HG03066 (cell line): ENCODE measurements around the gene SLC48A1.
"Not testable (repeated sequence)": the region's sequence is repeated elsewhere in the genome, so short reads cannot be mapped to it uniquely, and the experiment has no call there.

Experiments
- ATAC-seq: cut with Tn5 transposase; IDR thresholded peaks from one replicate; pipeline ENCODE4 v1.9.1; 2021; ENCODE audit warnings: low read depth; ENCODE audit not compliant: unreplicated experiment

The SLC48A1 gene

DNA sequence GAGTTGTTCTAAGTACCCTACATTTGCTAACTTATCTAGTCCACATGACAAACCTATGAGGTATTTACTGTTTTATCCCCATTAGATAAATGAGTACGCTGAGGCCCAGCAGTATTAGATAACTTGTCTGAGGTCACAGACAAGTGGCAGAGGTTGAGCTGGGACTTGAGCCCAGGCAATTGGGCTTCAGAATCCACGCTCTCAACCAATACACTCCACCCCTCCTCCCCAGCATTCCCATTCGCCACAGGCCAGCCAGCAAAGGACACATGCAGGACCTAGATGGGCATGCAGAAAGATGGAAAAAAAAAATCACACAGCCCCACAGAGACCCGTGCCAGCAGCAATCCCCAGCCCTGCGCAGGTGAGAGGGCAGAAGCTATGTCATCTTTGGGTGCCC, 34.3 kb downstream of the SLC48A1 start:
- no peak for ATAC-seq

GRCh38 chr12:47808050-47808449, 35.0 kb downstream of the SLC48A1 start:
- ATAC-seq = peak; percentile 29

- no peak for ATAC-seq
These were observed 35.7 kb downstream of the SLC48A1 start for GRCh38 chr12:47808574-47809365.

DNA sequence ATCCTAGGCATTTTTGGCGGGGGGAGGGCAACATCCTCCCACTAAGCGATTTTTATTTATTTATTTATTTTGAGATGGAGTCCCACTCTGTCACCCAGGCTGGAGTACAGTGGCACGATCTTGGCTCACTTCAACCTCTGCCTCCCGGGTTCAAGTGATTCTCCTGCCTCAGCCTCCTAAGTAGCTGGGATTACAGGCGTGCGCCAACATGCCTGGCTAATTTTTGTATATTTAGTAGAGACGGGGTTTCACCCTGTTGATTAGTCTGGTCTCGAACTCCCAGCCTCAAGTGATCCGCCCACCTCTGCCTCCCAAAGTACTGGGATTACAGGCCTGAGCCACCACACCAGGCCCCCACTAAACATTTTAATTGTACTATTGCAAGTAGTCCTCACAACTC, 36.5 kb downstream of the SLC48A1 start:
- ATAC-seq = not testable (repeated sequence)

DNA sequence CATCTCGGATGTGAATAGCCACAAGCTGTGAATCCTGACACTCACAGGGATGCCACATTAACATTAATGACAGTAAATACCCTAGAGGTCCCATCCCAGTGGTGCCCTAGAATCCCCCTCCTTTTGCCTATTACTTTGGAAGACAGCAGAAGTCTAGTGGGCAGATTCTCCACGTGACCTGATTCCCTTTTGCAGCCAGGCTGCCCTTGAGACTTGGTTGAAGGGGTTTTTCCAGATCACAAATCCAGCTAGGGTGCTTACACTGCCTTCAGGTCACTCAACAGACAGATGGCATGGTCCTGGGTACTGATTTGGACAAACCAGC, 38.0 kb downstream of the SLC48A1 start:
- ATAC-seq = no peak

DNA sequence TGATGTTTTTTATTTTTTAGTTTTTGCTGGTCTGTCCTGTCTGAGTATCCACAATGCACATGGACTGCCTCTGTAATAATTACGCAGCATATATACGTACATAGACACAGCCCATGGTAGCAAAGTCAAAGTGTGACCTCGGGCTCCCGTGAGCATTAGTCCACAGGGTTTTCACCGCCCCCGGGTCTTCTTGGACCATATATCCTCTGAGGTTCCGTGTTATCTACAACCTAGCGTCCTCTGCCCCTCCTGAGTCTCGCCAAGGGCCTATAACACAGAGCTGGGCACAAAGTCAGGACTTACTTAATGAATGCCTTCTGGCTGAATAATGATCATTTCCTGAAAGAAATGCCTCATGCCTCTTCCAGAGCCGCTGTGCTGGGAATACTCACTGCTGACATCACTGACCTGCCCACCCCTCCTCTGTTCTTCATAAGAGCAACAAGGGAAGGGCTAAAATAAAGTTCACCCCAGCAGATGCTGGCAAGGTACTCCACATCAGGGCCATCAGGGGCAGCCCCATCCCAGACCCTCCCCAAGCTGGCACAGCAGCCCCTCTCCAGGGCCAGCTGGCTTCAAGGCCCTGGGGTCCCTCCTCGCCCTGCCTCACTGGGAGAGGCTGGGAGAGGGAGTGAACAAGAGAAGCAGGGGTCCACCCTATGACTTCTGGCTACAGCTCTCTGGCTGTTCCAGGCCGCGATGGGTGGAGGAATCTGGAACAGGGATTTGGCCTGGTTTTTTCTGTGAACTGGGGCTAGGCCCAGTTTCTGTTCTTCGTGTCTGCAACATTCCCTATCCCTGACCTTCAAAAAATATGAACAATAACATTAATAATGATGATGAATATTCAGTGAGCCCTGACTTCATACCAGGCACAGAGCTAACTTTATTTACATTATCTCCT, 38.8 kb downstream of the SLC48A1 start:
- no peak for ATAC-seq

GRCh38 chr12:47812797-47813510, 39.9 kb downstream of the SLC48A1 start:
- peak; percentile 63 for ATAC-seq

DNA sequence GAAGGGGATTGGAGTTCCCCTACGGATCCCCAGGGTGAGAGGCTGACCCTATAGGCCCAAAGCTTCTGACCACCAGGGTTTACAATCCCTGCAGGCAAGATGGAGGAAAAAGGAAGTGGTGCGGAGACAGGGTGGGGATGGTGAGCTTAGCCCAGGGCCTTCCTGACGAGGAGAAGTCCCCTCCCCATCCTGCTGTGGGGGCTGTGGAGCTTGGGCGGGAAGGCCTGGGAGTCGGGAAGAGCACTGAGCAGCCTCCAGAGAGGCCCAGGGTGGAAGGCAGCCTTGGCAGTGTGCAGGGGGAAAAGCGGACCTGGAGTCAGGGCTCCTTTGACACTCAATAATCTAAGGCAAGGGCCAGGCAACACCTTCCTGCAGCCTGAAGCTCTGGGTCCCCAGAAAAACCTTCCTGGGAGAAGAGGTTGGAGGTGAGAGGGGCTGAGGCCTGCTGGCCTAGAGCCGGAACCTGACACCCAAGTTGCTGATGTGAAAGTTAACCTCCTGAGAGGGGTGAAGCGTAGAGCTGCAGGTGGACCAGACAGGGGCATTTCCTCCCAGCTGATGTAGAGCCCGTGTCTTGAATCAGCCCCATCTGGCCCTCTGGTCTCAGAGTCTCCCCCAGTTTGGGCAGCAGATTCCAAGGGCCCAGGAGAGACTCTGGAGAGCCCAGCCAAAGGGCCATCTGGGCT, 40.6 kb downstream of the SLC48A1 start:
- peak; percentile 37 for ATAC-seq

- ATAC-seq = no peak
These were observed 41.6 kb downstream of the SLC48A1 start for GRCh38 chr12:47814539-47815170.

GRCh38 chr12:47815447-47815846, 42.4 kb downstream of the SLC48A1 start:
- not testable (repeated sequence) for ATAC-seq

- no peak for ATAC-seq
These were observed 43.6 kb downstream of the SLC48A1 start for GRCh38 chr12:47816403-47817271.

DNA sequence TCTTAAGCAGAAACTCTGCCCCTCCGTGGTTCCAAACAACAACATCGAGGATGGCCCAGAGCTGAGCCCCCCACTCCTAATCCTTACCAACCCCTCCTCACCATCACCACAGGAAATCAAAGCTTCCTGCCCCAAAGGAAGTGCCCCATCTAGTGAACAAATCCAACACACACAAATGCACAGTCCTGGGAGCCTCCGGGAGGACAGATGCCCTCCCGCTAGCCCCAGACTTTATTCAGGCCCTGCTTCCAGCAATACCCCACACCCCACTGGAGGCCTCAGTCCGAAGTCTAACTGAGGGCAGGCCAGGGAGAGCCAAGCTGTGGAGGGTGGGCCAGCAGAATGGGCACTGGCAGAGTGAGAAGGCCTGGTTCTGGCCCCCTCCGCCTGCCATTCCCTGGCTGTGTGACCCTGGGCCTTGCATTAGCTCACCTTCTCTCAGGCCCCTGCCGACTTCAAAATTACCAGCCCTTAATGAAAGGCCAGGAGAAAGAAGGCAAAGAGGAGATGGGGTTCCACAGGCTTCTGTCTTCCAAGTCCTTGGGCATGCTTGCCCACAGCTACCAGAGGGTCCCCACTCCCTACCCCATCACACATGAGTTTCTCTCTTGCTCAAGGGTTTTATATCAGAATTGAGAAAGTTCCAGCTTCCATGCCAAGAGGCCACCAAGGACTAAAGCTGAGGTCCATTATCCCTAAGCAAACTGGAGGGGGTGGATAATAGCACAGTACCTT, 44.4 kb downstream of the SLC48A1 start:
- no peak for ATAC-seq

DNA sequence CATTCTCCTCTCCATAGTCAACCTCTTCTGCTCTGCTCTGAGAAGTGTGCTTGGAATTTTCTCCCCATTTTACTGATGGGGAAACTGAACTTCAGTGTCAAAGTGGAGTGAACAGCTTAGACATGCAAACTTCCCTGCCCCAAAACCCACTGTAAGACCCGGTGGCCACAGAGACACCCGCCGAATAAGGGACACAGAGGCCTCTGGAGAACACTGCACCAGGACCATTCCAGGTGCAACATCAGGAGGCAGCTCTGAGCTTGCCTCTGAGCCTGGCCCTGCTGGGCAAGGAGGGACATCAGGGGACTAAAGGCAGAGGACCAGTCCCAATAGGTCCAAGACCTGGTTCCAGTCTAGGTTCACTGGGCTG, 45.0 kb downstream of the SLC48A1 start:
- ATAC-seq = no peak

DNA sequence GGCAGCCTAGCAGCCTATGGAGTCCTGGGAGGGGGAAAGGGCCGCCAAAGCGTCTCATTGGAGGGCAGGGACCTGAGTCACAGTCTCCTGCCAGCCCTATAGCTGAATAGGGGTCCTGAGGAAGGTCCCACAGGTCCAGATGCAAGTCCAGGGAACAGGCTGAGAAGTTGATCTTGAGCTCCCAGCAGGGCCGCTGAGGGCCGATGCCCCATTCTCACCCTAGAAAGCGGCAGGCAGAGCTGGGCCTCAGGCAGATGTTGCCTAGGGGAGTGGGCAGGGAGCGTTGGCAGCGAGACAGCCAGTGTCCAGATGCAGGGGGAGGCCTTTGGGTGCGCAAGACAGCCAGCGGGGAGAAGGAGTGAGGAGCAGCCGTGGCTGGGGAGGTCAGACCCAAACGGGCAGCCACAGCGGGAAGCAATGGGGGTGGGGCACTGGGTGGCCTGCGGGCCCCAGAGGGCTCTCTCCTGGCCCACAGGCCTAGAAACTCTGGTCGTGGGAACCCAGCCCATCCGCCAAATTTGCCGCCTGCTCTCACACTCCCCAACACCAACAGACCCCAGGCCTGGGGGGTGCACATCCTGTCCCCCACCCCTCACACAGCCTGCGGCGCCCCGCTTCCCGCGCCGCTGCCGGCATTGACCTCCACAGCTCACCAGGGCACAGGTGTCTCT, 45.6 kb downstream of the SLC48A1 start:
- peak; percentile 2 for ATAC-seq

GRCh38 chr12:47819138-47819895, 46.3 kb downstream of the SLC48A1 start:
- ATAC-seq = peak; percentile 47

- peak; percentile 30 for ATAC-seq
These were observed 47.0 kb downstream of the SLC48A1 start, which contains the start of gene HDAC7 for GRCh38 chr12:47819896-47820630. Gene HDAC7, minus strand, starts transcription at chr12:47819903. Its CDS starts 118 bp downstream, at chr12:47819785.
